GM12878 (cell line): ENCODE data around the gene TMPRSS7. TPM values are rescaled to one million over a fixed set of nuclear protein-coding genes. Genes with fewer than 3 reads are reported as not detected.

Experiments
- ATAC-seq: fragments of 200-7000 bp; cut with Tn5 transposase; 3 replicates; pipeline ENCODE4 v1.9.1; 2020; ENCODE audit warnings: mild to moderate bottlenecking, moderate library complexity
- BruUV-seq: library from RNA; stranded (reverse); fragments of 400-500 nt; replicated peaks from 2 replicates; lab custom pipeline; 2021; lab: Mats Ljungman, UMichigan
- CTCF ChIA-PET: fragments of 300-600 bp; sonication (Branson Sonifier 250); formaldehyde crosslinking; extraction: SDS; loops from one replicate; lab custom pipeline; 2021; ENCODE audit warnings: inconsistent platforms; lab: Yijun Ruan, JAX
- POLR2A ChIA-PET: fragments of 350-600 bp; formaldehyde crosslinking; extraction: SDS; loops from one replicate; lab custom pipeline; 2021; ENCODE audit warnings: inconsistent platforms; lab: Charles Lee
- RAD21 ChIA-PET: fragments of 300-600 bp; sonication (Branson Sonifier 250); formaldehyde crosslinking; loops from one replicate; lab custom pipeline; 2023; ENCODE audit warnings: antibody characterized with exemption; ENCODE audit not compliant: unreplicated experiment; lab: Charles Lee
- SMC1A ChIA-PET: fragments of 300-600 bp; sonication (Branson Sonifier 250); formaldehyde crosslinking; loops from one replicate; lab custom pipeline; 2023; ENCODE audit not compliant: unreplicated experiment, uncharacterized antibody; lab: Charles Lee
- DNase-seq: peaks from one replicate; pipeline ENCODE4 v3.0.0-alpha.2; 2011; ENCODE audit warnings: low read depth, low spot score
- FAIRE-seq: peaks from 3 replicates; lab custom pipeline; 2011; peaks lifted over from hg19 to GRCh38; lab: Jason Lieb, UNC
- H2AFZ ChIP-seq: 2 replicates; pipeline ENCODE4 v1.6.0; 2011; ENCODE audit warnings: low read depth, low read length, control low read depth; ENCODE audit not compliant: control insufficient read depth
- H3K27ac ChIP-seq: 2 replicates; pipeline ENCODE4 v1.5.1; 2011; ENCODE audit warnings: control low read depth; ENCODE audit not compliant: control insufficient read depth, insufficient read depth
- H3K27me3 ChIP-seq, 2 experiments: replicated peaks in 1 of 2; 2 replicates each; pipeline versions ENCODE4 v1.6.0 to v1.6.1; 2011; ENCODE audit warnings: low read length in 1 of 2; ENCODE audit not compliant: control insufficient read depth in 2 of 2, insufficient read depth in 2 of 2
- H3K36me3 ChIP-seq, 2 experiments: 2 replicates each; pipeline ENCODE4 v1.5.1; 2011; ENCODE audit warnings: low read length in 1 of 2; ENCODE audit not compliant: control insufficient read depth in 2 of 2, insufficient read depth in 2 of 2
- H3K4me1 ChIP-seq: 2 replicates; pipeline ENCODE4 v1.6.1; 2011; ENCODE audit warnings: mild to moderate bottlenecking, low read length, moderate library complexity, mixed read lengths; ENCODE audit not compliant: control insufficient read depth, insufficient read depth
- H3K4me2 ChIP-seq: 2 replicates; pipeline ENCODE4 v1.6.0; 2011; ENCODE audit warnings: control low read depth; ENCODE audit not compliant: control insufficient read depth, insufficient read depth
- H3K4me3 ChIP-seq: fragments of 200-600 bp; sonication (generic); 2 replicates; pipeline ENCODE4 v1.5.1; 2016
- H3K79me2 ChIP-seq: 2 replicates; pipeline ENCODE4 v1.6.0; 2011; ENCODE audit warnings: low read length; ENCODE audit not compliant: control insufficient read depth, insufficient read depth
- H3K9ac ChIP-seq: 2 replicates; pipeline ENCODE4 v1.8.0; 2011; ENCODE audit warnings: low read length, control low read depth, mixed read lengths; ENCODE audit not compliant: control insufficient read depth, insufficient read depth
- H3K9me3 ChIP-seq: replicated peaks from 3 replicates; pipeline ENCODE4 v1.5.1; 2011; ENCODE audit warnings: mild to moderate bottlenecking, low read length; ENCODE audit not compliant: control insufficient read depth, insufficient read depth
- H4K20me1 ChIP-seq: 2 replicates; pipeline ENCODE4 v1.6.0; 2011; ENCODE audit not compliant: control insufficient read depth, insufficient read depth
- CHD4 ChIP-seq: fragments of 200-600 bp; sonication (generic); IDR thresholded peaks from 2 replicates; pipeline ENCODE4 v1.6.1; 2016; ENCODE audit warnings: mild to moderate bottlenecking
- EED ChIP-seq: sonication (generic); IDR thresholded peaks from 2 replicates; pipeline ENCODE4 v1.6.1; 2016; ENCODE audit warnings: antibody characterized with exemption, low read depth
- EGR1 ChIP-seq, 2 experiments: IDR thresholded peaks; 1 replicate in 1 of 2; 2 replicates in 1 of 2; pipeline ENCODE4 v1.6.1; 2011 to 2012; ENCODE audit warnings: low read depth in 2 of 2, low read length in 2 of 2, borderline replicate concordance in 1 of 2, mild to moderate bottlenecking in 1 of 2, moderate library complexity in 1 of 2
- ESRRA ChIP-seq: IDR thresholded peaks from 2 replicates; pipeline ENCODE4 v1.6.1; 2012; ENCODE audit warnings: mild to moderate bottlenecking, low read length, improper control_type of control experiment
- FOS ChIP-seq: IDR thresholded peaks from 3 replicates; pipeline ENCODE4 v1.6.1; 2011; ENCODE audit warnings: borderline replicate concordance; ENCODE audit not compliant: insufficient read length; ENCODE audit errors: extremely low read depth
- HDAC2 ChIP-seq: fragments of 200-600 bp; sonication (generic); IDR thresholded peaks from 2 replicates; pipeline ENCODE4 v1.6.1; 2017
- KLF5 ChIP-seq: fragments of 450-650 bp; IDR thresholded peaks from 2 replicates; pipeline ENCODE4 v1.6.1; 2014; ENCODE audit warnings: mild to moderate bottlenecking; ENCODE audit not compliant: partially characterized antibody
- MEF2B ChIP-seq: fragments of 450-650 bp; IDR thresholded peaks from 2 replicates; pipeline ENCODE4 v1.6.1; 2018; ENCODE audit warnings: mild to moderate bottlenecking, moderate library complexity; ENCODE audit not compliant: partially characterized antibody, poor library complexity, severe bottlenecking
- MTA2 ChIP-seq: fragments of 450-650 bp; IDR thresholded peaks from 2 replicates; pipeline ENCODE4 v1.6.1; 2016; ENCODE audit warnings: low read depth, mild to moderate bottlenecking, moderate library complexity
- NR2C2 ChIP-seq: IDR thresholded peaks from 2 replicates; pipeline ENCODE4 v1.6.1; 2011; ENCODE audit warnings: borderline replicate concordance, low read depth; ENCODE audit not compliant: control insufficient read depth, insufficient read length
- SPI1 ChIP-seq: IDR thresholded peaks from 2 replicates; pipeline ENCODE4 v1.6.1; 2011; ENCODE audit warnings: low read depth, mild to moderate bottlenecking, low read length, moderate library complexity, borderline replicate concordance; ENCODE audit not compliant: insufficient read depth
- STAT1 ChIP-seq: fragments of 450-650 bp; conservative IDR thresholded peaks from 2 replicates; pipeline ENCODE4 v1.6.1; 2014; ENCODE audit warnings: antibody characterized with exemption, mild to moderate bottlenecking
- STAT3 ChIP-seq: IDR thresholded peaks from 2 replicates; pipeline ENCODE4 v1.6.1; 2011; ENCODE audit warnings: low read depth, low read length, improper control_type of control experiment
- WRNIP1 ChIP-seq: IDR thresholded peaks from 2 replicates; pipeline ENCODE4 v1.6.1; 2011; ENCODE audit warnings: low read depth, low read length, improper control_type of control experiment, borderline replicate concordance
- ZBED1 ChIP-seq: IDR thresholded peaks from 2 replicates; pipeline ENCODE4 v1.6.1; 2016; ENCODE audit warnings: borderline replicate concordance
- ZNF207 ChIP-seq: fragments of 450-650 bp; IDR thresholded peaks from 2 replicates; pipeline ENCODE4 v1.6.1; 2014; ENCODE audit warnings: antibody characterized with exemption, mild to moderate bottlenecking, borderline replicate concordance
- WGBS: methylation state at CpG from one replicate; pipeline ENCODE4 v1.1.6; 2016; ENCODE audit warnings: low lambda C conversion rate; ENCODE audit not compliant: insufficient replicate concordance, insufficient coverage; ENCODE audit errors: missing lambda C conversion rate; 5-methylcytosine and 5-hydroxymethylcytosine counted together
- in situ Hi-C: fragments of 300-500 bp; cut with MboI; formaldehyde crosslinking; loops from 9 replicates; pipeline ENCODE4 v1.14.3; 2018; ENCODE audit warnings: mixed read lengths
- intact Hi-C: fragments of 100-400 bp; cut with micrococcal nuclease; formaldehyde crosslinking; loops from one replicate; pipeline ENCODE4 v1.14.2; 2022; ENCODE audit not compliant: unreplicated experiment
- polyA plus RNA-seq, 11 experiments: library from polyadenylated mRNA; depleted of rRNA in 4 of 11; unstranded in 6 of 11; stranded (reverse) in 5 of 11; fragments of >200 nt; fragmentation: Nextera tagmentation in 4 of 11; fragmentation: Illumina TruSeq in 1 of 11; extraction: Ambion mirVana in 4 of 11; extraction: Trizol in 1 of 11; gene quantifications; 1 replicate in 1 of 11; 2 replicates in 10 of 11; pipeline versions ENCODE4 v1.2.1 to v1.2.3, GENCODE V29; 2011 to 2016; ENCODE audit warnings: inconsistent platforms in 2 of 11, missing spikeins in 2 of 11, low read depth in 1 of 11
- total RNA-seq, 4 experiments: library from RNA; depleted of rRNA in 3 of 4; stranded (reverse); fragments of >200 nt in 3 of 4; fragmentation: Illumina TruSeq in 1 of 4; extraction: Trizol in 1 of 4; gene quantifications; 2 replicates each; pipeline versions ENCODE4 v1.2.1 to v1.2.3, GENCODE V29; 2013 to 2021
- TF ChIP-seq, protein P1 (sequence below): IDR thresholded peaks from 2 replicates; pipeline ENCODE4 v1.6.1; 2011; ENCODE audit warnings: borderline replicate concordance, low read depth, mild to moderate bottlenecking, moderate library complexity, low read length; ENCODE audit not compliant: insufficient read depth, poor library complexity, severe bottlenecking
- TF ChIP-seq, protein P2 (sequence below): fragments of 450-650 bp; IDR thresholded peaks from 2 replicates; pipeline ENCODE4 v1.6.1; 2017; ENCODE audit warnings: mild to moderate bottlenecking, low read depth, inconsistent platforms; ENCODE audit not compliant: poor library complexity, severe bottlenecking
- TF ChIP-seq, protein P3 (sequence below), 3 experiments: IDR thresholded peaks in 2 of 3; conservative IDR thresholded peaks in 1 of 3; 2 replicates each; pipeline ENCODE4 v1.5.1; 2011; ENCODE audit warnings: low read depth in 3 of 3, low read length in 3 of 3, mild to moderate bottlenecking in 3 of 3, control low read depth in 2 of 3, moderate library complexity in 2 of 3, inconsistent platforms in 1 of 3, mixed read lengths in 1 of 3; ENCODE audit not compliant: control insufficient read depth in 2 of 3, insufficient read depth in 1 of 3; ENCODE audit errors: extremely low read depth in 1 of 3

TMPRSS7 gene
- total and polyA plus RNA-seq, 10 of the 15 experiments (the other 5 are each of a cell fraction or from before 2014, with no cell fraction given) = 0.03 TPM; not detected in 9

DNA sequence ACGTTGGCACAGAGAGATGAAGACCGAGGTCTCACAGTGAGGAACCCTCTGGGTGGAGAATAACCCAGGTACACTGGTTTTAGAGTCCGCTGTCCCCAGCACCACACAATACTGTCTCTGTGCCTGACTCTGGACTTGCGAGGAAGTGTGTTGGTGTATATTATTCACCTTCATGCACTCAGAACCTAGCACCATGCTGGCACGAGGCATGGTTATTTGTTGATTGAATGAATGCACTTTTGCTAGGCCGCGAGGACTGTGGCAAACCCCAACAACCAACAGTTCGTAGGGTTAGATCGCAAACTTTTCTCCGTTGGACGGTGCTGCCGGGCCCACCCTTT lies 51.2 kb downstream of the TMPRSS7 start:
- Histone ChIP-seq H3K79me2 (no peaks in the 10 kb centered on the region), H3K27ac (no peak overlapping the region), H3K4me1 (peaks cover 3% of the 10 kb centered on the region), H2AFZ (peak overlapping the region; percentile 78), H3K27me3 (peaks cover 7 to 13% of the 10 kb centered on the region in 2 experiments), H4K20me1 (no peaks in the 10 kb centered on the region), H3K9me3 (no peaks in the 10 kb centered on the region), H3K9ac (no peak overlapping the region), H3K36me3 (no peaks in the 10 kb centered on the region), H3K4me3 (peak overlapping the region; percentile 76; the same call in 1 of the 2 replicates), H3K4me2 (peak overlapping the region; percentile 100)
- DNase-seq (no peak), ATAC-seq (peak; percentile 5; the same call in 2 of the 3 replicates), FAIRE-seq (no peak)
- POLR2A ChIA-PET = no interaction called here
- CTCF ChIA-PET = interaction anchor here (0.9 kb wide), 1 partner anchor 42 kb away, joined by 3 read pairs; no protein-coding TSS in a partner anchor
- WGBS = 52% methylated on average over 12 of the region's 12 CpGs
- SMC1A ChIA-PET = no interaction called here
- RAD21 ChIA-PET = no interaction called here
- BruUV-seq = no TSS peak
- no peak for TF ChIP-seq WRNIP1
- TF ChIP-seq NR2C2 = no peak
- no peak for TF ChIP-seq MTA2
- TF ChIP-seq, protein P1, sequence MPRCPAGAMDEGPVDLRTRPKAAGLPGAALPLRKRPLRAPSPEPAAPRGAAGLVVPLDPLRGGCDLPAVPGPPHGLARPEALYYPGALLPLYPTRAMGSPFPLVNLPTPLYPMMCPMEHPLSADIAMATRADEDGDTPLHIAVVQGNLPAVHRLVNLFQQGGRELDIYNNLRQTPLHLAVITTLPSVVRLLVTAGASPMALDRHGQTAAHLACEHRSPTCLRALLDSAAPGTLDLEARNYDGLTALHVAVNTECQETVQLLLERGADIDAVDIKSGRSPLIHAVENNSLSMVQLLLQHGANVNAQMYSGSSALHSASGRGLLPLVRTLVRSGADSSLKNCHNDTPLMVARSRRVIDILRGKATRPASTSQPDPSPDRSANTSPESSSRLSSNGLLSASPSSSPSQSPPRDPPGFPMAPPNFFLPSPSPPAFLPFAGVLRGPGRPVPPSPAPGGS = no peak
- no peak for TF ChIP-seq EED
- no peak for TF ChIP-seq SPI1
- no peak for TF ChIP-seq CHD4
- TF ChIP-seq EGR1 (IDR thresholded peaks at IDR 0.05; ENCODE audit: borderline replicate concordance in 1 of 2, low read depth in 2 of 2, low read length in 2 of 2) = no peak
- TF ChIP-seq ZNF207 = no peak
- TF ChIP-seq, protein P2, sequence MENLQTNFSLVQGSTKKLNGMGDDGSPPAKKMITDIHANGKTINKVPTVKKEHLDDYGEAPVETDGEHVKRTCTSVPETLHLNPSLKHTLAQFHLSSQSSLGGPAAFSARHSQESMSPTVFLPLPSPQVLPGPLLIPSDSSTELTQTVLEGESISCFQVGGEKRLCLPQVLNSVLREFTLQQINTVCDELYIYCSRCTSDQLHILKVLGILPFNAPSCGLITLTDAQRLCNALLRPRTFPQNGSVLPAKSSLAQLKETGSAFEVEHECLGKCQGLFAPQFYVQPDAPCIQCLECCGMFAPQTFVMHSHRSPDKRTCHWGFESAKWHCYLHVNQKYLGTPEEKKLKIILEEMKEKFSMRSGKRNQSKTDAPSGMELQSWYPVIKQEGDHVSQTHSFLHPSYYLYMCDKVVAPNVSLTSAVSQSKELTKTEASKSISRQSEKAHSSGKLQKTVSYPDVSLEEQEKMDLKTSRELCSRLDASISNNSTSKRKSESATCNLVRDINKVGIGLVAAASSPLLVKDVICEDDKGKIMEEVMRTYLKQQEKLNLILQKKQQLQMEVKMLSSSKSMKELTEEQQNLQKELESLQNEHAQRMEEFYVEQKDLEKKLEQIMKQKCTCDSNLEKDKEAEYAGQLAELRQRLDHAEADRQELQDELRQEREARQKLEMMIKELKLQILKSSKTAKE = no peak
- no peak for TF ChIP-seq STAT3
- TF ChIP-seq MEF2B = no peak
- TF ChIP-seq, protein P3, sequence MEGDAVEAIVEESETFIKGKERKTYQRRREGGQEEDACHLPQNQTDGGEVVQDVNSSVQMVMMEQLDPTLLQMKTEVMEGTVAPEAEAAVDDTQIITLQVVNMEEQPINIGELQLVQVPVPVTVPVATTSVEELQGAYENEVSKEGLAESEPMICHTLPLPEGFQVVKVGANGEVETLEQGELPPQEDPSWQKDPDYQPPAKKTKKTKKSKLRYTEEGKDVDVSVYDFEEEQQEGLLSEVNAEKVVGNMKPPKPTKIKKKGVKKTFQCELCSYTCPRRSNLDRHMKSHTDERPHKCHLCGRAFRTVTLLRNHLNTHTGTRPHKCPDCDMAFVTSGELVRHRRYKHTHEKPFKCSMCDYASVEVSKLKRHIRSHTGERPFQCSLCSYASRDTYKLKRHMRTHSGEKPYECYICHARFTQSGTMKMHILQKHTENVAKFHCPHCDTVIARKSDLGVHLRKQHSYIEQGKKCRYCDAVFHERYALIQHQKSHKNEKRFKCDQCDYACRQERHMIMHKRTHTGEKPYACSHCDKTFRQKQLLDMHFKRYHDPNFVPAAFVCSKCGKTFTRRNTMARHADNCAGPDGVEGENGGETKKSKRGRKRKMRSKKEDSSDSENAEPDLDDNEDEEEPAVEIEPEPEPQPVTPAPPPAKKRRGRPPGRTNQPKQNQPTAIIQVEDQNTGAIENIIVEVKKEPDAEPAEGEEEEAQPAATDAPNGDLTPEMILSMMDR (IDR thresholded peaks at IDR 0.05 in 2 of 3, conservative IDR thresholded peaks at IDR 0.05 in 1 of 3; ENCODE audit: control insufficient read depth in 2 of 3, extremely low read depth in 1 of 3, insufficient read depth in 1 of 3, low read depth in 3 of 3, low read length in 3 of 3) = no peak
- no peak for TF ChIP-seq FOS
- no peak for TF ChIP-seq ZBED1
- no peak for TF ChIP-seq ESRRA
- TF ChIP-seq STAT1 = no peak
- TF ChIP-seq KLF5 = no peak
- TF ChIP-seq HDAC2 = no peak
- intact Hi-C loops (no loop called here), in situ Hi-C loops (no loop called here)
